ENCODE results near the gene ADAM22. TPM values are rescaled to one million over a fixed set of nuclear protein-coding genes. Genes with fewer than 3 reads are reported as not detected.

Gene ADAM22
- total RNA-seq, 1 donor from 2014 or later = 3.0 TPM

- H3K4me3 Mint-ChIP-seq (ENCODE audit: unreplicated experiment) = no peak overlapping the region
- no peak for DNase-seq (ENCODE audit: extremely low spot score, unreplicated experiment)
- H3K9me3 Mint-ChIP-seq (ENCODE audit: unreplicated experiment) = no peaks in the 10 kb centered on the region
- no peak for TF ChIP-seq CTCF (IDR thresholded peaks at IDR 0.05)
- H3K27me3 Mint-ChIP-seq (ENCODE audit: unreplicated experiment) = peaks cover 7% of the 10 kb centered on the region
- no peak overlapping the region for H3K27ac Mint-ChIP-seq (ENCODE audit: unreplicated experiment)
- H3K36me3 Mint-ChIP-seq (ENCODE audit: unreplicated experiment) = no peaks in the 10 kb centered on the region
- H3K4me1 Mint-ChIP-seq (ENCODE audit: unreplicated experiment) = no peaks in the 10 kb centered on the region
Observed at GRCh38 chr7:88014581-88014980, 80.5 kb downstream of the ADAM22 start.

- Mint-ChIP-seq H3K36me3 (ENCODE audit: unreplicated experiment) (no peaks in the 10 kb centered on the region), H3K9me3 (ENCODE audit: unreplicated experiment) (no peaks in the 10 kb centered on the region), H3K4me1 (ENCODE audit: unreplicated experiment) (no peaks in the 10 kb centered on the region), H3K27me3 (ENCODE audit: unreplicated experiment) (peaks cover 7% of the 10 kb centered on the region), H3K4me3 (ENCODE audit: unreplicated experiment) (no peak overlapping the region), H3K27ac (ENCODE audit: unreplicated experiment) (no peak overlapping the region)
- no peak for TF ChIP-seq CTCF (IDR thresholded peaks at IDR 0.05)
- DNase-seq (ENCODE audit: extremely low spot score, unreplicated experiment) = no peak
Observed at GRCh38 chr7:88015309-88015708, 81.3 kb downstream of the ADAM22 start.

- H3K36me3 Mint-ChIP-seq (ENCODE audit: unreplicated experiment) = no peaks in the 10 kb centered on the region
- H3K27ac Mint-ChIP-seq (ENCODE audit: unreplicated experiment) = no peak overlapping the region
- no peak overlapping the region for H3K4me3 Mint-ChIP-seq (ENCODE audit: unreplicated experiment)
- TF ChIP-seq CTCF (IDR thresholded peaks at IDR 0.05) = no peak
- peaks cover 10% of the 10 kb centered on the region for H3K4me1 Mint-ChIP-seq (ENCODE audit: unreplicated experiment)
- H3K27me3 Mint-ChIP-seq (ENCODE audit: unreplicated experiment) = peaks cover 2% of the 10 kb centered on the region
- no peak for DNase-seq (ENCODE audit: extremely low spot score, unreplicated experiment)
- H3K9me3 Mint-ChIP-seq (ENCODE audit: unreplicated experiment) = no peaks in the 10 kb centered on the region
Observed at GRCh38 chr7:88018501-88018900, 84.5 kb downstream of the ADAM22 start.

- peaks cover 16% of the 10 kb centered on the region for H3K9me3 Mint-ChIP-seq (ENCODE audit: unreplicated experiment)
- no peak for DNase-seq (ENCODE audit: extremely low spot score, unreplicated experiment)
- no peak for TF ChIP-seq CTCF (IDR thresholded peaks at IDR 0.05)
- no peak overlapping the region for H3K27ac Mint-ChIP-seq (ENCODE audit: unreplicated experiment)
- H3K4me3 Mint-ChIP-seq (ENCODE audit: unreplicated experiment) = no peak overlapping the region
- H3K27me3 Mint-ChIP-seq (ENCODE audit: unreplicated experiment) = peaks cover 2% of the 10 kb centered on the region
- H3K4me1 Mint-ChIP-seq (ENCODE audit: unreplicated experiment) = peaks cover 10% of the 10 kb centered on the region
- H3K36me3 Mint-ChIP-seq (ENCODE audit: unreplicated experiment) = no peaks in the 10 kb centered on the region
Observed at GRCh38 chr7:88020953-88021665, 87.1 kb downstream of the ADAM22 start.

GRCh38 chr7:88027724-88028123 lies 93.7 kb downstream of the ADAM22 start:
- Mint-ChIP-seq H3K27ac (ENCODE audit: unreplicated experiment) (no peak overlapping the region), H3K27me3 (ENCODE audit: unreplicated experiment) (no peaks in the 10 kb centered on the region), H3K4me3 (ENCODE audit: unreplicated experiment) (no peak overlapping the region), H3K36me3 (ENCODE audit: unreplicated experiment) (no peaks in the 10 kb centered on the region), H3K9me3 (ENCODE audit: unreplicated experiment) (peaks cover 40% of the 10 kb centered on the region), H3K4me1 (ENCODE audit: unreplicated experiment) (no peaks in the 10 kb centered on the region)
- TF ChIP-seq CTCF (IDR thresholded peaks at IDR 0.05) = no peak
- no peak for DNase-seq (ENCODE audit: extremely low spot score, unreplicated experiment)

Data from osteocyte (in vitro differentiated cells).